Activated CD4-positive, alpha-beta T cell treated with anti-CD3 and anti-CD28 coated beads, Interleukin-2, amount 10 ng/mL, durations not matched to agents 7 days and 5 days (primary cell): ENCODE measurements around the gene LMX1A. TPM values are rescaled to one million over a fixed set of nuclear protein-coding genes. Genes with fewer than 3 reads are reported as not detected.

Experiments used
- CTCF ChIA-PET: fragments of 350-600 bp; sonication (Branson Sonifier 250); formaldehyde crosslinking; loops from one replicate; lab custom pipeline; 2021; ENCODE audit warnings: antibody characterized with exemption; lab: Charles Lee
- POLR2A ChIA-PET: fragments of 350-600 bp; sonication (Branson Sonifier 250); formaldehyde crosslinking; loops from one replicate; lab custom pipeline; 2021; ENCODE audit warnings: antibody characterized with exemption; lab: Charles Lee
- DNase-seq: peaks from one replicate; pipeline ENCODE4 v3.0.0-alpha.2; 2020
- H3K27ac Mint-ChIP-seq: one replicate; pipeline ENCODE4 v1.8.0; 2021; ENCODE audit warnings: mild to moderate bottlenecking, moderate library complexity, mixed read lengths
- H3K27me3 Mint-ChIP-seq: one replicate; pipeline ENCODE4 v1.8.0; 2021; ENCODE audit warnings: mixed read lengths
- H3K36me3 Mint-ChIP-seq: one replicate; pipeline ENCODE4 v1.8.0; 2021; ENCODE audit warnings: low read depth, mixed read lengths
- H3K4me1 Mint-ChIP-seq: one replicate; pipeline ENCODE4 v1.8.0; 2021; ENCODE audit warnings: mixed read lengths
- H3K4me3 Mint-ChIP-seq: one replicate; pipeline ENCODE4 v1.8.0; 2021; ENCODE audit warnings: mild to moderate bottlenecking, moderate library complexity, mixed read lengths
- H3K9me3 Mint-ChIP-seq: one replicate; pipeline ENCODE4 v1.8.0; 2021; ENCODE audit warnings: mixed read lengths
- total RNA-seq, 2 experiments: library from RNA; stranded (reverse); gene quantifications; one replicate each; pipeline ENCODE4 v1.2.3, GENCODE V29; 2021

LMX1A gene
- total RNA-seq, 2 experiments from 2014 or later = not detected

GRCh38 chr1:165330483-165330882 lies 26.0 kb downstream of the LMX1A start:
- Mint-ChIP-seq H3K9me3 (no peaks in the 10 kb centered on the region), H3K27me3 (peaks cover 19% of the 10 kb centered on the region), H3K4me1 (no peaks in the 10 kb centered on the region), H3K27ac (no peak overlapping the region), H3K36me3 (no peaks in the 10 kb centered on the region), H3K4me3 (no peak overlapping the region)
- CTCF ChIA-PET = no interaction called here
- no peak for DNase-seq
- POLR2A ChIA-PET = no interaction called here

GRCh38 chr1:165329104-165329503 lies 27.4 kb downstream of the LMX1A start:
- no peak overlapping the region for H3K4me3 Mint-ChIP-seq
- H3K27me3 Mint-ChIP-seq = peaks cover 26% of the 10 kb centered on the region
- ChIA-PET POLR2A (interaction anchor here (0.5 kb wide), 1 partner anchor 14 kb away, joined by 3 read pairs; no protein-coding TSS in a partner anchor), CTCF (no interaction called here)
- H3K36me3 Mint-ChIP-seq = no peaks in the 10 kb centered on the region
- no peak for DNase-seq
- H3K27ac Mint-ChIP-seq = no peak overlapping the region
- no peaks in the 10 kb centered on the region for H3K4me1 Mint-ChIP-seq
- H3K9me3 Mint-ChIP-seq = no peaks in the 10 kb centered on the region

DNA sequence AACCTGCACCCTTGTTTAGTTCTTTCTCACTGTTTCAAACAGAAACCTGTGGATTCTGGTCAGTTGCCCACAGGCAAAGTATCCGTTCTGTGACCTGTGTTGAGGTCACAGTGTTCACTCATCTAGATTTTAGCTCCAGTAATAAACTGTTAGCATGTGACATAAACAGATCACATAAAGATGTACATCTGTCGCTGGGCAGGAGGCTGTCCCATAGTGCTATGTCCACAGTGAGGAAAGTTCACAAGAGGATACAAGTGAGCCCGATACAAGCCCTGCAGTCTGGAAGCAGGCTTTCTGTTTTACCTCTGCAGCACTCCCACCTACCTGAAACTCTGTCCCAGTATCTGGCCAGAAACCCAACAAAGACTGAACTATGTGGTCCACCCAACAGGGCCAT lies 28.4 kb downstream of the LMX1A start:
- H3K9me3 Mint-ChIP-seq = no peaks in the 10 kb centered on the region
- no peaks in the 10 kb centered on the region for H3K36me3 Mint-ChIP-seq
- H3K4me1 Mint-ChIP-seq = no peaks in the 10 kb centered on the region
- H3K27me3 Mint-ChIP-seq = peaks cover 27% of the 10 kb centered on the region
- no peak for DNase-seq
- H3K4me3 Mint-ChIP-seq = no peak overlapping the region
- POLR2A ChIA-PET = no interaction called here
- CTCF ChIA-PET = no interaction called here
- H3K27ac Mint-ChIP-seq = no peak overlapping the region

DNA sequence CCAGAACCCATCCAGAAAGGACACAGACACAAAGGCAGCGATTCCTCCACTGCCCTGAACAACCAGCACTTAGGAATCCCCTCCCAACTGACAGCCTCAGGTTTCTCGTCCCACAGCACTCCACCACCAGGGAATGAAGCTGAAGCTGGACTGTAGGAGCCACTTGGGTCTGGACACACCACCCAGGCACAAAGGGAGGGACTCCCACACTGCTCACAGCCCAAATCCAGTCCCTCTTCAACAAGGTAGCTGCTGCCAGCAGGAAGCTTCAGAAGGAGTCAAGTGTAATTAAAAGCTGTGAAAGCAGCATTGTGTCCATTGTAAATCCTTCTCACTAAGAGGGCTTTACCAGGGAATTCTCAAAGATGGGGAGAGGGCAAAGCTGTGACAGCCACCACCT lies 29.0 kb downstream of the LMX1A start:
- H3K27me3 Mint-ChIP-seq = peaks cover 29% of the 10 kb centered on the region
- no peak overlapping the region for H3K27ac Mint-ChIP-seq
- ChIA-PET CTCF (no interaction called here), POLR2A (no interaction called here)
- H3K4me3 Mint-ChIP-seq = no peak overlapping the region
- H3K4me1 Mint-ChIP-seq = no peaks in the 10 kb centered on the region
- no peak for DNase-seq
- H3K36me3 Mint-ChIP-seq = no peaks in the 10 kb centered on the region
- no peaks in the 10 kb centered on the region for H3K9me3 Mint-ChIP-seq

GRCh38 chr1:165325460-165326203 lies 30.9 kb downstream of the LMX1A start:
- H3K4me3 Mint-ChIP-seq = no peak overlapping the region
- no peaks in the 10 kb centered on the region for H3K4me1 Mint-ChIP-seq
- DNase-seq = no peak
- CTCF ChIA-PET = no interaction called here
- H3K27ac Mint-ChIP-seq = no peak overlapping the region
- H3K9me3 Mint-ChIP-seq = no peaks in the 10 kb centered on the region
- peaks cover 31% of the 10 kb centered on the region for H3K27me3 Mint-ChIP-seq
- POLR2A ChIA-PET = no interaction called here
- no peaks in the 10 kb centered on the region for H3K36me3 Mint-ChIP-seq

DNA sequence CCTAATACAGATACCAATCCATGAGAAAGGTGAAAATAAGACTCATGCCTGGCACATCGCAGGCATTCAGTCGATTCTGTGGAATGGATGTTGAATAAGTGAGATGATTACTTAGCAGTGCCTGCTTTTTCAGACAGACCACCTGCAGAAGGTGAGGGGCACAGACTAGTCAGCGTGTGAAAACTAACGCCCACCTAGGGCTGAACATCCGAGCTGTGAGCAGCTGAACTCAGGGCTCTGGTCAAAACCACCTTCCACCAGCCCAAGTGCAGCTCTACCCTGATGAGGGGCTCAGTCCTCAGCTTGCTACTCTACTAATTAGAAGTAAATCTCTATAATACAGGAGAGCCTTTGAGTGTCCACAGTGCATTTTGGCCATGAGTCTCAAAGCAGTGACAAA lies 32.5 kb downstream of the LMX1A start:
- ChIA-PET POLR2A (no interaction called here), CTCF (interaction anchor here (0.9 kb wide), 1 partner anchor 10 kb away, joined by 3 read pairs; no protein-coding TSS in a partner anchor)
- Mint-ChIP-seq H3K4me1 (no peaks in the 10 kb centered on the region), H3K36me3 (no peaks in the 10 kb centered on the region), H3K4me3 (no peak overlapping the region), H3K27ac (no peak overlapping the region), H3K9me3 (no peaks in the 10 kb centered on the region), H3K27me3 (peaks cover 33% of the 10 kb centered on the region)
- no peak for DNase-seq

DNA sequence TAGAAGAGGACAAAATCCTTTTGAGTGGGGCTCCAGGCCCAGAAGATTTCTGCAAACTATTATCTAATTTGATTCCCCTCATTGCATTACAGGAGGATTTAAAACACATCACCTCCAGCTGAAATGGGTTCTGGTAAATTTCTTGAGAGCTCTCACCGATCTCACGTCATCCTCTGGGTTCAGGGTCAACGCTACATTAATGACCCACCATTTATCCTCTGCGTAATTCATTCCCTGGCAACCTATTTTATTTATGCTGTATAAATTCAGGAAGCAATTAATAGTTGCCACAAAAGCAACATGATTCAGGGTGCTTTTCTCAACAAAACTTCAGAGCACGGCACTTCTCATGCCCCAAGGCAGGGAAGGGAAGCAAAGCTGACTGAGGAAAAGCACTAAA lies 38.9 kb downstream of the LMX1A start:
- Mint-ChIP-seq H3K9me3 (no peaks in the 10 kb centered on the region), H3K4me3 (no peak overlapping the region), H3K27me3 (peaks cover 15% of the 10 kb centered on the region), H3K4me1 (no peaks in the 10 kb centered on the region), H3K36me3 (no peaks in the 10 kb centered on the region), H3K27ac (no peak overlapping the region)
- DNase-seq = no peak
- CTCF ChIA-PET = no interaction called here
- POLR2A ChIA-PET = no interaction called here

DNA sequence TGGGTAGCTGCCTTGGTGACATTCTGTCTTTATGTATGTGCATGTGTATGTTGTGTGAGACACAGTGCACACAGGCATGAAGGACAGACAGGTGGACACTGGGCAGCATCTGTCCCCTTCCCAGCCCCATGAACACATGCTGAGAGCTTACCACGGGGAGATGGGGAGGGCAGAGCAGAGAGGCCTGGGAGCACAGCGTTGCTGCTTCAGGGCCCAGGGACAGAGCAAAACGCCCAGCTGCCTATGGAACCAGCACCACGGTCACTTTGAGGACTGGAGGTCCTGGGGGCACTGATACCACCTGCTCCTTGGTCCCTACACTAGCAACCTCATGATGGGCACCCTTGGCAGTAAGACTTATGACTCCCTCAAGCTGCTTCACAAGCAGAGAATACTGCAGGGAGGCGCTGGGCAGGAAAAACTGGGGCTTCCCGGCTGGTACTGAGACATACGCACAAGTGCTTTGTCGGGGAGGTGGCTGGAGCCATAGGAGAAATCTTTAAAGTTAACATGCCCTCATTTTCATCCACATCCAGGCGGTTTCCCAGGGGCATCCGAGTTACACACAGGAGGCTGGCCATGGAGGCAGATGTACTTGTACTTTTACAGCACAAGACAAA lies 40.3 kb downstream of the LMX1A start:
- CTCF ChIA-PET = no interaction called here

DNA sequence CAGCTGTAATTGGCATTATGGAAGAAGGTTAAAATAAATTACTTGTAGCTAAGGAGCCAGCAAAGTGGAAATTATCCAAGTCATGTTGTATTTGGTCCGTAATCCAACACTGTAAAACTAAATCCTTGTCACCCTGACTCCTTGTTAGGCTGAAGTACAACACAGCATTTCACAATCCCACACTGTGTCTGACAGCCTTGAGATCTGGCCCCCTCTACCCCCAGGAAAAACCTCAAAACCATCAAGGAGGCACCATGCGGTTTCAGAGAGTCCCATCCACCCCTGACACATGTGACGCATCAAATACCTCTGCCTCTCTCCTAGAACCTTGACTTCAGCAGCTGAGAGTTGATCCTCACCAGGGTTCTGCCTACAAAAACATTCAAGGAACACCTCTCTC lies 41.0 kb downstream of the LMX1A start:
- no peaks in the 10 kb centered on the region for H3K9me3 Mint-ChIP-seq
- POLR2A ChIA-PET = no interaction called here

More for the DNA sequence above, 40.3 kb downstream of the LMX1A start:
- no peaks in the 10 kb centered on the region for H3K9me3 Mint-ChIP-seq
- DNase-seq = no peak
- POLR2A ChIA-PET = interaction anchor here (0.6 kb wide), 1 partner anchor 65 kb away, joined by 3 read pairs; no protein-coding TSS in a partner anchor
- no peaks in the 10 kb centered on the region for H3K4me1 Mint-ChIP-seq
- H3K36me3 Mint-ChIP-seq = no peaks in the 10 kb centered on the region
- peaks cover 15% of the 10 kb centered on the region for H3K27me3 Mint-ChIP-seq
- H3K27ac Mint-ChIP-seq = no peak overlapping the region
- H3K4me3 Mint-ChIP-seq = no peak overlapping the region

GRCh38 chr1:165313903-165314302 lies 42.6 kb downstream of the LMX1A start:
- peaks cover 7% of the 10 kb centered on the region for H3K27me3 Mint-ChIP-seq
- H3K9me3 Mint-ChIP-seq = no peaks in the 10 kb centered on the region
- ChIA-PET CTCF (interaction anchor here (1.2 kb wide), 1 partner anchor 10 kb away, joined by 3 read pairs; no protein-coding TSS in a partner anchor), POLR2A (no interaction called here)
- no peaks in the 10 kb centered on the region for H3K4me1 Mint-ChIP-seq
- H3K36me3 Mint-ChIP-seq = no peaks in the 10 kb centered on the region
- H3K4me3 Mint-ChIP-seq = no peak overlapping the region
- no peak overlapping the region for H3K27ac Mint-ChIP-seq
- DNase-seq = no peak

More for the DNA sequence above, 41.0 kb downstream of the LMX1A start:
- Mint-ChIP-seq H3K27me3 (peaks cover 10% of the 10 kb centered on the region), H3K27ac (no peak overlapping the region), H3K36me3 (no peaks in the 10 kb centered on the region), H3K4me1 (no peaks in the 10 kb centered on the region), H3K4me3 (no peak overlapping the region)
- CTCF ChIA-PET = no interaction called here
- no peak for DNase-seq

DNA sequence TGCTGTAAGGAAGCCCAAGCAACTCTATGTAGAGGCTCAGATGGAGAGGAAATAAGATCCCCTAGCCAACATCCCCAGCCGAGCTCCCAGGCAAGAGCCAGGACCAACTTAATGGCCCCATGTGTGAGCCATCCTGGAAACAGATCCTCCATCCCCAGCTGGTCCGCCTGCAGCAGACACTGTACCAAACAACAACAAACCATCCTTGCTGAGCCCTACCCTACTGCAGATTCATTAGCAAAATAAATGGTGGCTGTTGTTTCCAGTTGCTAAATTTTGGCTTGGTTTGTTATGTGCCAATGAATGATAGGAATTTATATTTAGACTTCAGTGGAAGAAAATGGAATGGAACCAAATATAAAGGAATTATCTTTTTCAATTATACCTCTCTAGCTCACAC lies 43.9 kb downstream of the LMX1A start:
- H3K4me3 Mint-ChIP-seq = no peak overlapping the region
- no peaks in the 10 kb centered on the region for H3K36me3 Mint-ChIP-seq
- DNase-seq = no peak
- no peaks in the 10 kb centered on the region for H3K9me3 Mint-ChIP-seq
- no peak overlapping the region for H3K27ac Mint-ChIP-seq
- ChIA-PET POLR2A (no interaction called here), CTCF (no interaction called here)
- no peaks in the 10 kb centered on the region for H3K4me1 Mint-ChIP-seq
- H3K27me3 Mint-ChIP-seq = peaks cover 6% of the 10 kb centered on the region

GRCh38 chr1:165306543-165307434 lies 49.7 kb downstream of the LMX1A start:
- Mint-ChIP-seq H3K4me3 (no peak overlapping the region), H3K36me3 (no peaks in the 10 kb centered on the region), H3K27me3 (peaks cover 3% of the 10 kb centered on the region), H3K9me3 (no peaks in the 10 kb centered on the region), H3K4me1 (no peaks in the 10 kb centered on the region), H3K27ac (no peak overlapping the region)
- POLR2A ChIA-PET = no interaction called here
- no peak for DNase-seq
- CTCF ChIA-PET = no interaction called here

DNA sequence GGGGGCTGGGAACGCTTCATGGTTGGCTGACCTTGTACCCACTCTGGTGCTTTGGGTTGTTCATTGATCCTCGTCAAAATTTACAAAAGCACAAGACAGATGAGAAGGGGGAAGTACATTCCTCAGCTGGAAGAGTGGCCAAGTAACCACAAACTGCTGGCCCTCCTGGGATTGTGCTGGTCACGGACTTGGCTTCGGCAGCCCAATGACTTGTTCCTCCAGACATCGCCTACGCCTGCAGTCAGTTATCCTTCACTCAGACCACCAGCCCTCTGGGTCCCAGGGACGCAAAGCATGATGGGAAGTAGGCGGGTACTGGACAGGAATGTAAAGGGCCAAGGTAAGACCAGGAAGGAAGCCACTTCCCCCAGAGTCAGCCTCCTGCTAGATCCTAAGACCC lies 53.1 kb downstream of the LMX1A start:
- H3K9me3 Mint-ChIP-seq = no peaks in the 10 kb centered on the region
- no peak overlapping the region for H3K4me3 Mint-ChIP-seq
- DNase-seq = no peak
- no peaks in the 10 kb centered on the region for H3K4me1 Mint-ChIP-seq
- peaks cover 5% of the 10 kb centered on the region for H3K27me3 Mint-ChIP-seq
- H3K27ac Mint-ChIP-seq = no peak overlapping the region
- H3K36me3 Mint-ChIP-seq = no peaks in the 10 kb centered on the region
- ChIA-PET POLR2A (no interaction called here), CTCF (no interaction called here)
